ENCODE measurements around the gene MRPL40.

MRPL40 gene

DNA sequence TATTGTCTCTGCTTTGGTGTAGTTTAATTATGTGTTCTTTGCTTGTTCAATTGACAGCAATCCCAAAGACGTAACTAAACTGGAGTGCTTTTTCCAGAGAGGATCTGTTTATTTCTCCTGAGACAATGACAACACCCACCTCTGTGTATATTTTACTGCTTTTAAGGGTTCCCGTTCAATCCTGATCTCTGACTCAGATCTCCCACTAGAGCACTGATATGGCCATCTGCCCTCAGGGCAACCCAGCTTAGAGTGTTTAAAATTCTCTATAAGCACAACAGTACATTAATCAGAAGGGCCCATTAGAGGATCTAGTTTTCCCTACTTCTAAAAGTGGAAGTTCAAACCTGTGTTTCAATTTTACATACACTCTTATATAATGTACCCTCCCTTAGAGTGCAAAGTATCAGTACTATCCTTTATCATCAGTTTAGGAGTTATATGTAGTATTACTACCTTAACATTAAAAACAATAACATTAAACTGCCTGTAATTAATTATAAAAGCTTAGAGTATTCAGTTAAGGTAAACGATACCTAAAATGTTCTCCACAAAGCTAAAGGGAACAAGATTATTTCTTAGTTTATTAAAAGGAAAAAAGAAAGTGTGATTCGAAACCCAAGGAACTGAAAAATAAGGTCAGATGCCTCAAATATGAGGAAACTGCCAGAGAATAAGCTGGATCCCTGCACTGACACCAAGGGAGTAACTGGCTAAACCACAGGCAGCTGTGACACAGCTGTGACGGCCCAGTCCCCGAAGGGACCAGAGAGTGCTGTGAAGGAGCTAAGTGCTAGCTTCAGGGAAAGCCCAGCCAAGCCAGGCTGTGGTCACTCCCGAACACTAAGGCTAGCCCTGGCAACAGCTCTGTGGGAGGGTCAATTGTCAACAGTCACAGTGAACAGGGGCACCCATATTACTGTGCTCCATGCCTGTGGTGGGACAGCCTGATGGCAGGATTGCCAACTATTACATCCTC is 31.4 kb downstream of the MRPL40 start:
- no peak for DNase-seq

DNA sequence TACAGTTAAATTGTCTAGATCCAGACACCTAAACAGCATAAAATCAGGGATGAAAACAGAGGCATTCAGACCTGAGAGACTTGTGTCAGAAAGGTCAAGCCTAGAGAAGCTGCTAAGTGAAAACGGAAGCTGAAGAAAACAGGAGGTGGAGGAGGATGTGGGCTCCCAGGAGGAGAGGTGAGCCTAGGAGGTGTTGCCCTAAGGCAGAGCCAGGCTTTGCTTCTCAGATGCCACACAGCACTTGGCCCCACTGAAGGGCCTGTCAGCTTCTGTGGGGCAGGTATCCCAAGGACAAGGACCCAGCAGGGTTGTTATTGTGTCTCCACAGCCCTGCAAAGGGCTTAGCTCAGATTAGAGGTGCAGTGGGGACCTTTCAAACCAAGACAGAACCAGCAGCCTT is 32.2 kb downstream of the MRPL40 start:
- DNase-seq = no peak

DNA sequence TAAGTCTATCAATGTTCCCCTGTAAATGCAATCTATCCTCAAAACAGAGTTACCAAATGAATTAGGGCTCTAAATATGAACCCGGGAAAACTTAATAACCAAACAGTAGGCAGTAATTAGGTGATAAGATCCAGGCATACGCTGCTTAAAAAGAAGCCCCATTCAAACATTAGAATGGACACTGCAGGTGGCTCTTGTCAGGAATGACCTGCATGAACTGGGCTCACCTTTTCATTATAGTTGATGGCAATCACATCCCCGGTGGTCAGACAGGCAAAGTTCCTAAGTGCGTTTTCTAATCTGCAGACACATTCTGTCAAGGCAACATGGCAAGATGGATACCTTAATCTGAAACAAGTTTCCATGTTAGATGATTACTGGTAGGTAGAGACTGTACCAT is 32.6 kb downstream of the MRPL40 start:
- no peak for DNase-seq

GRCh38 chr22:19466126-19466716 is 33.9 kb downstream of the MRPL40 start:
- DNase-seq = no peak

- DNase-seq = no peak
Observed at GRCh38 chr22:19466848-19467752, 34.8 kb downstream of the MRPL40 start.

DNA sequence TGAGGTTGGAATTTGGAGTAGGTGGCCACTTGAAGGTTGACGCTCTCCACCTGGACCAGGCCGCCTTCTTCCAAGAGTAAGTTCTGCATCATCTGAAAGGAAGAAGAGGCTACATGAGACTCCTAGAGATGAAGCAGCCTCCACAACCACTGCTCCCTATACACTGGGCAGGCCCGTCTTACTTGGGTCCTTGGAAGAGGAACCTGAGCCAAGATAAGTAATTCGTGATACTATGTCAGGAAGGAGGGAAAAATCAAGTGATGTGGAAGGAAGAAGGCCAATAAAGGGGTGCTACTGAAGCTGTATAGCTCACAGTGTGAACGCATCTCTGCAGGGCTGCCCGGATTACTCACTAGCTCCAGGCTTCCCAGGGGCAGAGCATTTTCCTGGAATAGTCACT is 35.6 kb downstream of the MRPL40 start:
- DNase-seq = no peak

DNA sequence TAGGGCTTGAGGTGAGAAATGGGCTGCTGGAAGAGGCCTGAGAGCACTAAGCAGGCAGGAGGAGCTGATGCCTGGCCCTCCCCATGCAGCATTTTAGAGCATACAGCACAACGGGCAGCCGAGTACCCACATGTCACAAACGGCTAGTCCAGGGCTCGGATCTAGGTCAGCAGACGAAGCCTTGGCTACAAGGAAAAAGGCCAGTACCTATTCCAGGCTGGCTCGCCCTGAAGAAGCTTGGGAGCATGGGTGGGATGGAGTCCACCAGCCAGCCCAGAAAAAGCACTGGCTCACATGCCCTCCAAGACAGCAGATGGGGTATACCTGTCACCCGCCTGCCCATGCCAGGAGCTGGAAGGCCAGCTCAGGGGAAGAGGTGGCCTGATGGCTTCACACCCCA is 37.1 kb downstream of the MRPL40 start:
- no peak for DNase-seq

GRCh38 chr22:19470010-19470409 is 37.7 kb downstream of the MRPL40 start:
- DNase-seq = no peak

DNA sequence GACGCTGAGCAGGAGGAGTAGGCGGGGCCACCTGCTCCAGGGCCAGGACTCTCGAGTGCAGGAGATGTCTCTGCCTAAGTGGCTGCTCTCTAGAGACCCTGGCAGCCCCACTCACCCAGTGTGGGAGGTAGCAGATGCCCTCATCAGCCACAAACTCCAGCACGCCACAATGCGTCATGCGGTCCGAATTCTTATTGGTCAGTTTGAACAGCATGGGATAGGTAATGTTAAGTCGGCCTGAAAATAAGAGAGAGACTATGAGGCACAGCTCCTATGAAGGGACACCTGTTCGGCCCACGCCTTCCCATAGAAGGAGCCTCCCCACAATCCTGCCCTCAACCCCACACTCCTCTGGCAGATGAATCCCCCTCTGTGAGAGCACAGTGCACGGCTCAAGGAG is 39.2 kb downstream of the MRPL40 start:
- DNase-seq = no peak

- DNase-seq = no peak
Observed at GRCh38 chr22:19472233-19472632, 39.9 kb downstream of the MRPL40 start.

- DNase-seq = no peak
Observed at GRCh38 chr22:19473578-19473977, 41.2 kb downstream of the MRPL40 start.

GRCh38 chr22:19476023-19476422 is 43.7 kb downstream of the MRPL40 start:
- no peak for DNase-seq

DNA sequence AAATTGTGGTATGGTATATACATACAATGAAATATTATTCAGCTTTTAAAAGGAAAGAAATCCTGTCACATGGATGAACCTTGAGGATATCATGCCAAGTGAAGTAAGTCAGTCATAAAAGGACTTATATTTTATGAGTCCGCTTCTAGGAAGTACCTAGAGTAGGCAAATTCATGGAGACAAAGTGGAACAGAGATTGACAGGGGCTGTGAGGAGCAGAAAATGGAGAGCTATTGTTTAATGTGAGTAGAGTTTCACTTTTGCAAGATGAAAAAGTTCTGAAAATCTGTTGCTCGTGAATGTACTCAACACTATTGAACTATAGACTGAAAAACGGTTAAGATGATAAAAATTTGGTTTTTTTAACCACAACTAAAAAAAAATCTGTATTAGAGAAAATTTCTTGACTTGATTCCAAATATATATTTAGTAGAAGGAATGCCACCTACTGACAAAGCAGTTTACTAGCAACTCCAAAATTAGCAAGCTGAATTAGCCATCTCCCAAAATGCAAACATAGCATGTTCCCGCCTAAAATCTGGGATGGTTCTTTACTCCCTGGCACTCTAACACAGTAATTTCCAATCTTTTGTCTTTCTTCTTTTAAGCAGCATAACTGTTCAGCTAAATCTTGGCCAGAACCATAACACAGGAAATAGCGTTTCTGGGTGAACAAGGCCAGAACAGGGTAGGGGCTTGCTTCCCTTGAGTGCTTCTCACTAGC is 45.1 kb downstream of the MRPL40 start:
- peak; percentile 8 to 9 for DNase-seq

DNA sequence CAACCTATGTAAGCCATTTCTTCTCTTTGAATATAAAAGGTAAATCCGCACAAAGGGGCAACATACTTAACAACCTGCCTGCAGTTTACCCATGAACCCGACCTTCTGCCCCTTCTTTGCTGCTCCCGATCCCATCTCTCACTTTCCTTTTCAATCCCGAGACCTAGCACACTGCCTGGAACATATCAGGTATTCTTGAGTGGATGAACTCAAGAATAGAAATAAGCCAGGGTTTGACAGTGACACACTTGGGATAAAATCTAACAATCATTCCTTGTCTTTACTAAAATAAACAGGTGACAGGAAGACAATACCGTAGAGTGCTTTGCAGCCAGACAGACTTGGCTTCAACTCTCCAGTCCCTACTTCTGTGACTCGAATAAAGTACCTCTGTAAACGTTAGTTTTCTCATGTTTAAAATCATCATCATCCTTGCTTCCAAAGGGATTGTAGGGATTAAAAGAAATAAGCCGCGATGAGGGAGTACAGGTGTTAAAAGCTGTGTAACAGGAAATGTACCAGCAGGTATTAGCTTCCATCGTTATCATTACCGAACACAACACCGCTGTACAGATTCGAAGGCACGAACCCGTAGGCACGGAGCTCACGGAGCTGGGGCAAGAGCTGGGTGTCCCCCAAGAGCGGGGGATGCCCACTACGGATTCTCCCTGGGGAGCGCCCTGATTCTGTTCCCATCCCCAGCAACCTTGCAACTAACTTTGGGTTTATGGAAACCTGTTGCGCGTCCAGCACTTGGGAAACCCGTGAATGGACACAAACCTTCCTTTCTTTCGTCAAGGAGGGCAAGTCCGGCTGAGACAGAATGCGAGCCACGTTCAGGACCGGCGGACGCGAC is 45.9 kb downstream of the MRPL40 start:
- no peak for DNase-seq

GRCh38 chr22:19478901-19479354 is 46.6 kb downstream of the MRPL40 start, which contains the start of gene UFD1:
Gene UFD1, minus strand, starts transcription at chr22:19479193. Its CDS starts 108 bp downstream, at chr22:19479085.
- peak in 1 of 2 experiments; percentile 82 for DNase-seq

- peak; percentile 98 for DNase-seq
Observed at GRCh38 chr22:19479355-19480172, 47.2 kb downstream of the MRPL40 start, which contains the start of gene CDC45. Gene CDC45, plus strand, starts transcription at chr22:19479920. Its CDS starts 49 bp downstream, at chr22:19479969.

- no peak for DNase-seq
Observed at GRCh38 chr22:19480173-19480568, 47.8 kb downstream of the MRPL40 start.

DNA sequence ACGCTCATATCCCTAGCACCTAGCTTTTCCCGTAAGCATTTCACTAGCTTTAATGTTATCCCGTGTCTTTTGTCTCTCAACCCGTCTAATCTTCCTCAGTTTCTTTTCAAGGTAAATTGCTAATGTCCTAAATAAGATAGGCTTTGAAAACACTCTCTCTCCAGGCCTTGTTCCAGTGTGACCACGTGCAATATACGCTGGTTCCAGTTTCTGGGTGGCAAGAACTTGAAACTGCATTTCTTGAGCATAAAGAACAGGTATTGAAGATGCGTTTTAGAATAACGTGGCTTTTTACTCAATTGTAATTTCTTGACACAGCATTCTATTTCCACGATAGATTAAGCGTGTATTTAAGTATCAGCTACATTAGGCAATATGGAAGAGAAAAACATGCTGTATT is 48.4 kb downstream of the MRPL40 start:
- no peak for DNase-seq

GRCh38 chr22:19482297-19482696 is 50.0 kb downstream of the MRPL40 start:
- no peak for DNase-seq
